ENCODE data around the gene FAM149A. TPM values are rescaled to one million over a fixed set of nuclear protein-coding genes. Genes with fewer than 3 reads are reported as not detected.

Gene FAM149A
- total RNA-seq, 1 experiment from 2014 or later = 6.6 TPM

- ChIA-PET CTCF (interaction anchor here (0.6 kb wide), 1 partner anchor 515 kb away, joined by 3 read pairs; no protein-coding TSS in a partner anchor), POLR2A (no interaction called here)
- Mint-ChIP-seq H3K27me3 (ENCODE audit: insufficient read depth, unreplicated experiment) (no peaks in the 10 kb centered on the region), H3K27ac (ENCODE audit: unreplicated experiment) (no peak overlapping the region), H3K9me3 (ENCODE audit: unreplicated experiment) (no peaks in the 10 kb centered on the region), H3K36me3 (ENCODE audit: insufficient read depth, unreplicated experiment) (no peaks in the 10 kb centered on the region), H3K4me1 (ENCODE audit: low read depth, unreplicated experiment) (peaks cover 7% of the 10 kb centered on the region), H3K4me3 (ENCODE audit: unreplicated experiment) (no peak overlapping the region)
- H3K9me3 ChIP-seq = no peaks in the 10 kb centered on the region
- no peaks in the 10 kb centered on the region for H3K27me3 ChIP-seq (replicated peaks; ENCODE audit: control insufficient read depth, insufficient read depth, low read length)
- no peak for TF ChIP-seq CTCF (IDR thresholded peaks at IDR 0.05; ENCODE audit: insufficient read depth in 1 of 2, low read depth in 1 of 2, low read length in 1 of 2, severe bottlenecking in 1 of 2, unreplicated experiment in 1 of 2)
- no TSS peak for BruUV-seq (replicated peaks)
- no peaks in the 10 kb centered on the region for H3K36me3 ChIP-seq (ENCODE audit: control insufficient read depth, insufficient read depth, low read length)
- intact Hi-C loops (cut with micrococcal nuclease; ENCODE audit: unreplicated experiment) = no loop called here
- no peak for DNase-seq
- no peak overlapping the region for H3K4me3 ChIP-seq (ENCODE audit: low read depth, low read length)
- H3K4me1 ChIP-seq = peaks cover 5% of the 10 kb centered on the region; the same call in 1 of the 2 replicates
These were observed 65.7 kb downstream of the FAM149A start for GRCh38 chr4:186169945-186170802.

- CTCF ChIA-PET = no interaction called here
- Mint-ChIP-seq H3K4me3 (ENCODE audit: unreplicated experiment) (no peak overlapping the region), H3K27ac (ENCODE audit: unreplicated experiment) (no peak overlapping the region)
These were observed 66.5 kb downstream of the FAM149A start for GRCh38 chr4:186170966-186171365.

DNA sequence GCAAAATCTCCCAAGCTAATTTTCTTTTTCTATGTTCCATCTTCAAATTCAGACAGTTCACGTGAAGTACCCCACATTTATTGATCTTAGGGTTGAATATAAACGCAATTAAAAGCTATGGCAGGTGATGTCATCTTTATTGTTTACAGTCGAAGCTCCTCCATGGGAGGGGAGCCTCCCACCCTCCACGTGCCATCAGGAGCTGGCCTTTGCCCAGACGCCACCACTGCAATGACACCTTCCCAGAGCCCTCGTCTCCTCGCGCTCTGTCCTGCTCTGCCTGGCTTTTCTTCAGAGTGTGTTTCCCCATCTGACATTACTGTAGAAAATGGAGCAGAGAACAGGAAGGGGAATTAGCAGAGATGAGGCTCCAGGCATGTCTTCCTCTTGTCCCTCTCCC is 68.0 kb downstream of the FAM149A start:
- Histone ChIP-seq H3K36me3 (ENCODE audit: control insufficient read depth, insufficient read depth, low read length) (no peaks in the 10 kb centered on the region), H3K9me3 (no peaks in the 10 kb centered on the region), H3K27me3 (replicated peaks; ENCODE audit: control insufficient read depth, insufficient read depth, low read length) (no peaks in the 10 kb centered on the region; the same call in 1 of the 2 replicates), H3K4me3 (ENCODE audit: low read depth, low read length) (no peak overlapping the region), H3K4me1 (peaks cover 5% of the 10 kb centered on the region; the same call in 1 of the 2 replicates)
- Mint-ChIP-seq H3K9me3 (ENCODE audit: unreplicated experiment) (no peaks in the 10 kb centered on the region), H3K27me3 (ENCODE audit: insufficient read depth, unreplicated experiment) (peaks cover 14% of the 10 kb centered on the region), H3K27ac (ENCODE audit: unreplicated experiment) (no peak overlapping the region), H3K4me1 (ENCODE audit: low read depth, unreplicated experiment) (peaks cover 7% of the 10 kb centered on the region), H3K36me3 (ENCODE audit: insufficient read depth, unreplicated experiment) (no peaks in the 10 kb centered on the region), H3K4me3 (ENCODE audit: unreplicated experiment) (no peak overlapping the region)
- BruUV-seq (replicated peaks) = no TSS peak
- CTCF ChIA-PET = no interaction called here
- intact Hi-C loops (cut with micrococcal nuclease; ENCODE audit: unreplicated experiment) = no loop called here
- no peak for DNase-seq
- POLR2A ChIA-PET = interaction anchor here (0.6 kb wide), 1 partner anchor 64 kb away, joined by 3 read pairs; no protein-coding TSS in a partner anchor
- no peak for TF ChIP-seq CTCF (IDR thresholded peaks at IDR 0.05; ENCODE audit: insufficient read depth in 1 of 2, low read depth in 1 of 2, low read length in 1 of 2, severe bottlenecking in 1 of 2, unreplicated experiment in 1 of 2)

More at GRCh38 chr4:186170966-186171365, 66.5 kb downstream of the FAM149A start:
- Histone ChIP-seq H3K4me3 (ENCODE audit: low read depth, low read length) (no peak overlapping the region), H3K27me3 (replicated peaks; ENCODE audit: control insufficient read depth, insufficient read depth, low read length) (no peaks in the 10 kb centered on the region), H3K36me3 (ENCODE audit: control insufficient read depth, insufficient read depth, low read length) (no peaks in the 10 kb centered on the region), H3K4me1 (peaks cover 5% of the 10 kb centered on the region; the same call in 1 of the 2 replicates), H3K9me3 (no peaks in the 10 kb centered on the region)
- BruUV-seq (replicated peaks) = no TSS peak
- Mint-ChIP-seq H3K9me3 (ENCODE audit: unreplicated experiment) (no peaks in the 10 kb centered on the region), H3K27me3 (ENCODE audit: insufficient read depth, unreplicated experiment) (peaks cover 6% of the 10 kb centered on the region), H3K36me3 (ENCODE audit: insufficient read depth, unreplicated experiment) (no peaks in the 10 kb centered on the region), H3K4me1 (ENCODE audit: low read depth, unreplicated experiment) (peaks cover 7% of the 10 kb centered on the region)
- intact Hi-C loops (cut with micrococcal nuclease; ENCODE audit: unreplicated experiment) = no loop called here
- no peak for TF ChIP-seq CTCF (IDR thresholded peaks at IDR 0.05; ENCODE audit: insufficient read depth in 1 of 2, low read depth in 1 of 2, low read length in 1 of 2, severe bottlenecking in 1 of 2, unreplicated experiment in 1 of 2)
- POLR2A ChIA-PET = no interaction called here
- no peak for DNase-seq
